ENCODE data around the gene SLC44A4. TPM values are rescaled to one million over a fixed set of nuclear protein-coding genes. Genes with fewer than 3 reads are reported as not detected.

Gene SLC44A4
- total and polyA plus RNA-seq, 9 of the 15 experiments (the other 6 are each of a cell fraction or from before 2014, with no cell fraction given): 7.9 to 18.6 (median 11.2) TPM

DNA sequence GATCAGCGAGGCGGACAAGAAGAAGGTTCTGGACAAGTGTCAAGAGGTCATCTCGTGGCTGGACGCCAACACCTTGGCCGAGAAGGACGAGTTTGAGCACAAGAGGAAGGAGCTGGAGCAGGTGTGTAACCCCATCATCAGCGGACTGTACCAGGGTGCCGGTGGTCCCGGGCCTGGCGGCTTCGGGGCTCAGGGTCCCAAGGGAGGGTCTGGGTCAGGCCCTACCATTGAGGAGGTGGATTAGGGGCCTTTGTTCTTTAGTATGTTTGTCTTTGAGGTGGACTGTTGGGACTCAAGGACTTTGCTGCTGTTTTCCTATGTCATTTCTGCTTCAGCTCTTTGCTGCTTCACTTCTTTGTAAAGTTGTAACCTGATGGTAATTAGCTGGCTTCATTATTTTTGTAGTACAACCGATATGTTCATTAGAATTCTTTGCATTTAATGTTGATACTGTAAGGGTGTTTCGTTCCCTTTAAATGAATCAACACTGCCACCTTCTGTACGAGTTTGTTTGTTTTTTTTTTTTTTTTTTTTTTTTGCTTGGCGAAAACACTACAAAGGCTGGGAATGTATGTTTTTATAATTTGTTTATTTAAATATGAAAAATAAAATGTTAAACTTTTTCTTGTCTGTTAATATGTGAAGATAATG lies 49.0 kb downstream of the SLC44A4 start (continued):
- TF ChIP-seq, protein P1, sequence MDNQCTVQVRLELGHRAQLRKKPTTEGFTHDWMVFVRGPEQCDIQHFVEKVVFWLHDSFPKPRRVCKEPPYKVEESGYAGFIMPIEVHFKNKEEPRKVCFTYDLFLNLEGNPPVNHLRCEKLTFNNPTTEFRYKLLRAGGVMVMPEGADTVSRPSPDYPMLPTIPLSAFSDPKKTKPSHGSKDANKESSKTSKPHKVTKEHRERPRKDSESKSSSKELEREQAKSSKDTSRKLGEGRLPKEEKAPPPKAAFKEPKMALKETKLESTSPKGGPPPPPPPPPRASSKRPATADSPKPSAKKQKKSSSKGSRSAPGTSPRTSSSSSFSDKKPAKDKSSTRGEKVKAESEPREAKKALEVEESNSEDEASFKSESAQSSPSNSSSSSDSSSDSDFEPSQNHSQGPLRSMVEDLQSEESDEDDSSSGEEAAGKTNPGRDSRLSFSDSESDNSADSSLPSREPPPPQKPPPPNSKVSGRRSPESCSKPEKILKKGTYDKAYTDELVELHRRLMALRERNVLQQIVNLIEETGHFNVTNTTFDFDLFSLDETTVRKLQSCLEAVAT (IDR thresholded peaks at IDR 0.05): peak; percentile 29 to 79; a peak in 3 of 4 replicates
- TF ChIP-seq SIRT6 (IDR thresholded peaks at IDR 0.05; ENCODE audit: low read depth, low read length) (no peak), SMAD3 (CRISPR knock-in tag; conservative IDR thresholded peaks at IDR 0.05) (0 out of 2 replicates have a peak, but pooled peaks have one; percentile 38), ZNF121 (CRISPR knock-in tag; conservative IDR thresholded peaks at IDR 0.05) (no peak), HSF4 (CRISPR knock-in tag; IDR thresholded peaks at IDR 0.05; ENCODE audit: borderline replicate concordance) (no peak), ZNF41 (CRISPR knock-in tag; conservative IDR thresholded peaks at IDR 0.05) (no peak), HEY1 (CRISPR knock-in tag; IDR thresholded peaks at IDR 0.05; ENCODE audit: borderline replicate concordance) (peak; percentile 86), NFE2L1 (tag; IDR thresholded peaks at IDR 0.05; ENCODE audit: borderline replicate concordance, low read depth) (no peak), ZNF717 (CRISPR knock-in tag; IDR thresholded peaks at IDR 0.05) (no peak), RBM39 (optimal IDR thresholded peaks at IDR 0.05; ENCODE audit: low read depth, low read length) (no peak), PML (IDR thresholded peaks at IDR 0.05; ENCODE audit: low read length) (peak; percentile 26; the same call in 1 of the 2 replicates), TAF9B (IDR thresholded peaks at IDR 0.05; ENCODE audit: partially characterized antibody) (no peak), ZNF589 (CRISPR knock-in tag; IDR thresholded peaks at IDR 0.05; ENCODE audit: low read depth) (no peak), ZNF174 (CRISPR knock-in tag; IDR thresholded peaks at IDR 0.05) (no peak), SMARCE1 (IDR thresholded peaks at IDR 0.05) (no peak), MCM7 (IDR thresholded peaks at IDR 0.05) (no peak)
- TF ChIP-seq, protein P2, sequence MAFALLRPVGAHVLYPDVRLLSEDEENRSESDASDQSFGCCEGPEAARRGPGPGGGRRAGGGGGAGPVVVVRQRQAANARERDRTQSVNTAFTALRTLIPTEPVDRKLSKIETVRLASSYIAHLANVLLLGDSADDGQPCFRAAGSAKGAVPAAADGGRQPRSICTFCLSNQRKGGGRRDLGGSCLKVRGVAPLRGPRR (CRISPR knock-in tag; IDR thresholded peaks at IDR 0.05): no peak
- TF ChIP-seq, protein P3, sequence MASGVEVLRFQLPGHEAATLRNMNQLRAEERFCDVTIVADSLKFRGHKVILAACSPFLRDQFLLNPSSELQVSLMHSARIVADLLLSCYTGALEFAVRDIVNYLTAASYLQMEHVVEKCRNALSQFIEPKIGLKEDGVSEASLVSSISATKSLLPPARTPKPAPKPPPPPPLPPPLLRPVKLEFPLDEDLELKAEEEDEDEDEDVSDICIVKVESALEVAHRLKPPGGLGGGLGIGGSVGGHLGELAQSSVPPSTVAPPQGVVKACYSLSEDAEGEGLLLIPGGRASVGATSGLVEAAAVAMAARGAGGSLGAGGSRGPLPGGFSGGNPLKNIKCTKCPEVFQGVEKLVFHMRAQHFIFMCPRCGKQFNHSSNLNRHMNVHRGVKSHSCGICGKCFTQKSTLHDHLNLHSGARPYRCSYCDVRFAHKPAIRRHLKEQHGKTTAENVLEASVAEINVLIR (CRISPR knock-in tag; IDR thresholded peaks at IDR 0.05): peak; percentile 31; the same call in 1 of the 2 replicates
- TF ChIP-seq, protein P4, sequence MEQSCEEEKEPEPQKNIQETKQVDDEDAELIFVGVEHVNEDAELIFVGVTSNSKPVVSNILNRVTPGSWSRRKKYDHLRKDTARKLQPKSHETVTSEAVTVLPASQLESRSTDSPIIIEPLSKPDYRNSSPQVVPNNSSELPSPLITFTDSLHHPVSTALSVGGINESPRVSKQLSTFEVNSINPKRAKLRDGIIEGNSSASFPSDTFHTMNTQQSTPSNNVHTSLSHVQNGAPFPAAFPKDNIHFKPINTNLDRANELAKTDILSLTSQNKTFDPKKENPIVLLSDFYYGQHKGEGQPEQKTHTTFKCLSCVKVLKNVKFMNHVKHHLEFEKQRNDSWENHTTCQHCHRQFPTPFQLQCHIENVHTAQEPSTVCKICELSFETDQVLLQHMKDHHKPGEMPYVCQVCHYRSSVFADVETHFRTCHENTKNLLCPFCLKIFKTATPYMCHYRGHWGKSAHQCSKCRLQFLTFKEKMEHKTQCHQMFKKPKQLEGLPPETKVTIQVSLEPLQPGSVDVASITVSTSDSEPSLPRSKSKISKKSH (CRISPR knock-in tag; IDR thresholded peaks at IDR 0.05): no peak
- TF ChIP-seq, protein P5, sequence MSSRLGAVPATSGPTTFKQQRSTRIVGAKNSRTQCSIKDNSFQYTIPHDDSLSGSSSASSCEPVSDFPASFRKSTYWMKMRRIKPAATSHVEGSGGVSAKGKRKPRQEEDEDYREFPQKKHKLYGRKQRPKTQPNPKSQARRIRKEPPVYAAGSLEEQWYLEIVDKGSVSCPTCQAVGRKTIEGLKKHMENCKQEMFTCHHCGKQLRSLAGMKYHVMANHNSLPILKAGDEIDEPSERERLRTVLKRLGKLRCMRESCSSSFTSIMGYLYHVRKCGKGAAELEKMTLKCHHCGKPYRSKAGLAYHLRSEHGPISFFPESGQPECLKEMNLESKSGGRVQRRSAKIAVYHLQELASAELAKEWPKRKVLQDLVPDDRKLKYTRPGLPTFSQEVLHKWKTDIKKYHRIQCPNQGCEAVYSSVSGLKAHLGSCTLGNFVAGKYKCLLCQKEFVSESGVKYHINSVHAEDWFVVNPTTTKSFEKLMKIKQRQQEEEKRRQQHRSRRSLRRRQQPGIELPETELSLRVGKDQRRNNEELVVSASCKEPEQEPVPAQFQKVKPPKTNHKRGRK (tag; IDR thresholded peaks at IDR 0.05): no peak
- TF ChIP-seq, protein P6, sequence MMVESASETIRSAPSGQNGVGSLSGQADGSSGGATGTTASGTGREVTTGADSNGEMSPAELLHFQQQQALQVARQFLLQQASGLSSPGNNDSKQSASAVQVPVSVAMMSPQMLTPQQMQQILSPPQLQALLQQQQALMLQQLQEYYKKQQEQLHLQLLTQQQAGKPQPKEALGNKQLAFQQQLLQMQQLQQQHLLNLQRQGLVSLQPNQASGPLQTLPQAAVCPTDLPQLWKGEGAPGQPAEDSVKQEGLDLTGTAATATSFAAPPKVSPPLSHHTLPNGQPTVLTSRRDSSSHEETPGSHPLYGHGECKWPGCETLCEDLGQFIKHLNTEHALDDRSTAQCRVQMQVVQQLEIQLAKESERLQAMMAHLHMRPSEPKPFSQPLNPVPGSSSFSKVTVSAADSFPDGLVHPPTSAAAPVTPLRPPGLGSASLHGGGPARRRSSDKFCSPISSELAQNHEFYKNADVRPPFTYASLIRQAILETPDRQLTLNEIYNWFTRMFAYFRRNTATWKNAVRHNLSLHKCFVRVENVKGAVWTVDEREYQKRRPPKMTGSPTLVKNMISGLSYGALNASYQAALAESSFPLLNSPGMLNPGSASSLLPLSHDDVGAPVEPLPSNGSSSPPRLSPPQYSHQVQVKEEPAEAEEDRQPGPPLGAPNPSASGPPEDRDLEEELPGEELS (CRISPR knock-in tag; IDR thresholded peaks at IDR 0.05; ENCODE audit: borderline replicate concordance): no peak
